Glutamatergic neuron (in vitro differentiated cells): ENCODE measurements around the gene FAM186B. TPM values are rescaled to one million over a fixed set of nuclear protein-coding genes. Genes with fewer than 3 reads are reported as not detected.
A peak's percentile ranks its signal among the peaks of the same experiment; 100 is the strongest.

Source experiments
- DNase-seq: peaks from one replicate; pipeline ENCODE4 v3.0.0; 2022
- H3K27ac Mint-ChIP-seq: one replicate; pipeline ENCODE4 v1.8.0; 2020; ENCODE audit warnings: mild to moderate bottlenecking, mixed read lengths, inconsistent platforms; ENCODE audit not compliant: unreplicated experiment
- H3K27me3 Mint-ChIP-seq: one replicate; pipeline ENCODE4 v1.8.0; 2020; ENCODE audit warnings: mild to moderate bottlenecking, moderate library complexity, mixed read lengths, inconsistent platforms; ENCODE audit not compliant: unreplicated experiment
- H3K36me3 Mint-ChIP-seq: one replicate; pipeline ENCODE4 v1.8.0; 2020; ENCODE audit warnings: mild to moderate bottlenecking, mixed read lengths, inconsistent platforms; ENCODE audit not compliant: unreplicated experiment
- H3K4me1 Mint-ChIP-seq: one replicate; pipeline ENCODE4 v1.8.0; 2020; ENCODE audit warnings: mild to moderate bottlenecking, low read depth, mixed read lengths, inconsistent platforms; ENCODE audit not compliant: unreplicated experiment
- H3K4me3 Mint-ChIP-seq: one replicate; pipeline ENCODE4 v1.8.0; 2020; ENCODE audit warnings: mild to moderate bottlenecking, mixed read lengths, inconsistent platforms; ENCODE audit not compliant: unreplicated experiment
- H3K9me3 Mint-ChIP-seq: one replicate; pipeline ENCODE4 v1.8.0; 2020; ENCODE audit warnings: mild to moderate bottlenecking, moderate library complexity, mixed read lengths, inconsistent platforms; ENCODE audit not compliant: unreplicated experiment
- CTCF ChIP-seq: fragments of 200-600 bp; sonication (generic); IDR thresholded peaks from one replicate; pipeline ENCODE4 v1.5.0; 2021; ENCODE audit not compliant: partially characterized antibody, unreplicated experiment
- total RNA-seq: library from RNA; stranded (reverse); fragmentation: NEBNext Ultra II Directional; extraction: Animal tissue kit (Norgen Biotek cat#: 25700); gene quantifications from one replicate; pipeline ENCODE4 v1.2.1, GENCODE V29; 2021; ENCODE audit not compliant: unreplicated experiment

Gene FAM186B
- total RNA-seq, 1 donor from 2014 or later = not detected

- TF ChIP-seq CTCF = no peak
- Mint-ChIP-seq H3K4me3 (no peak overlapping the region), H3K4me1 (peaks cover 11% of the 10 kb centered on the region), H3K9me3 (peaks cover 8% of the 10 kb centered on the region), H3K36me3 (peaks cover 9% of the 10 kb centered on the region), H3K27me3 (peaks cover 4% of the 10 kb centered on the region), H3K27ac (no peak overlapping the region)
- no peak for DNase-seq
Measured at GRCh38 chr12:49557187-49557916, 48.1 kb downstream of the FAM186B start.

- no peak for DNase-seq
- H3K36me3 Mint-ChIP-seq = peaks cover 5% of the 10 kb centered on the region
- no peak overlapping the region for H3K27ac Mint-ChIP-seq
- peaks cover 6% of the 10 kb centered on the region for H3K4me1 Mint-ChIP-seq
- peaks cover 4% of the 10 kb centered on the region for H3K27me3 Mint-ChIP-seq
- TF ChIP-seq CTCF = no peak
- peaks cover 7% of the 10 kb centered on the region for H3K9me3 Mint-ChIP-seq
- no peak overlapping the region for H3K4me3 Mint-ChIP-seq
Measured at GRCh38 chr12:49556391-49557186, 48.9 kb downstream of the FAM186B start.

GRCh38 chr12:49555631-49556390, 49.6 kb downstream of the FAM186B start:
- DNase-seq = no peak
- no peak for TF ChIP-seq CTCF
- H3K27ac Mint-ChIP-seq = no peak overlapping the region

GRCh38 chr12:49554266-49554665, 51.2 kb downstream of the FAM186B start:
- Mint-ChIP-seq H3K27me3 (peaks cover 4% of the 10 kb centered on the region), H3K27ac (no peak overlapping the region)
- no peak for TF ChIP-seq CTCF

More at GRCh38 chr12:49555631-49556390, 49.6 kb downstream of the FAM186B start:
- Mint-ChIP-seq H3K4me3 (peak overlapping the region; percentile 20), H3K27me3 (peaks cover 4% of the 10 kb centered on the region), H3K4me1 (peaks cover 6% of the 10 kb centered on the region), H3K9me3 (peaks cover 10% of the 10 kb centered on the region), H3K36me3 (peaks cover 2% of the 10 kb centered on the region)

More at GRCh38 chr12:49554266-49554665, 51.2 kb downstream of the FAM186B start:
- peak; percentile 37 for DNase-seq
- peaks cover 13% of the 10 kb centered on the region for H3K4me1 Mint-ChIP-seq
- H3K4me3 Mint-ChIP-seq = no peak overlapping the region
- H3K36me3 Mint-ChIP-seq = no peaks in the 10 kb centered on the region
- H3K9me3 Mint-ChIP-seq = peaks cover 15% of the 10 kb centered on the region
